HG03558 (cell line): ENCODE measurements around the gene PIP4K2C.

Experiments
- ATAC-seq: cut with Tn5 transposase; IDR thresholded peaks from one replicate; pipeline ENCODE4 v1.9.1; 2021; ENCODE audit warnings: moderate number of reproducible peaks; ENCODE audit not compliant: unreplicated experiment; ENCODE audit errors: extremely low read depth

The PIP4K2C gene

DNA sequence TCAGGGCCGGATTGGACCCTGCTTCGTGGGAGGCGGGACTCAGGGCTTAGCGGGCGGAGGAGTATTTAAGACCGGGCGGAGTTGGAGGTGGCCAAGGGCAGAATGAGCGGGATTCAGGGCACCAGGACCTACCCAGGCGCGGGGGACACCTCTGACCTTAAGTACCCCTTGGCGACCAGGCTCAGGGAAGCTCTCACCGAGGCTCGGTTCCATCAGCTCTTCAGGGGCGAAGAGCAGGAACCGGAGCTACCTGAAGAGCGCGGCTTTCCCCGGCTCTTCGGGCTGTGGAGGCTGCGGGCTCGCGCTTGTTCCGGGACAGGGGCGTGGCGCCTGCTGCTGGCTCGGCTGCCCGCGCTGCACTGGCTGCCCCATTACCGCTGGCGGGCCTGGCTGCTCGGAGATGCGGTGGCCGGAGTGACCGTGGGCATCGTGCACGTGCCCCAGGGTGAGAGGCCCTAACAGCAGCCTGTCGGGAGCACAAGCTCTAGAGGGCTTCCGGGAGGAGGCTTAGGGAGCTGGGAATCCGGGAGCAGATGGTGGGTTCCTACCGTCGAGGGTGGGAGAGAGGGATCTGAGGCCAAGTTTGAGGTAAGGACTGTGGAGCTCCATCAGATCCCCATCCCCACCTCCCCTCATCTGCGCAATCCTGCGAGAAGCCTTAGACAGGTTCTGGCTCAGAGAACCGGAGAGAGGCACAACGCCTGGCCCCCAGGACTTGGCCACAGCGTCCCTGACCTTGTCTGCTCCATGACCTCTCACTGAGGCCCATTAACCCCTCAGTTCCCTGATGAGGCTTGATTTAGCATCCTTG is 28.6 kb downstream of the PIP4K2C start:
- no peak for ATAC-seq

DNA sequence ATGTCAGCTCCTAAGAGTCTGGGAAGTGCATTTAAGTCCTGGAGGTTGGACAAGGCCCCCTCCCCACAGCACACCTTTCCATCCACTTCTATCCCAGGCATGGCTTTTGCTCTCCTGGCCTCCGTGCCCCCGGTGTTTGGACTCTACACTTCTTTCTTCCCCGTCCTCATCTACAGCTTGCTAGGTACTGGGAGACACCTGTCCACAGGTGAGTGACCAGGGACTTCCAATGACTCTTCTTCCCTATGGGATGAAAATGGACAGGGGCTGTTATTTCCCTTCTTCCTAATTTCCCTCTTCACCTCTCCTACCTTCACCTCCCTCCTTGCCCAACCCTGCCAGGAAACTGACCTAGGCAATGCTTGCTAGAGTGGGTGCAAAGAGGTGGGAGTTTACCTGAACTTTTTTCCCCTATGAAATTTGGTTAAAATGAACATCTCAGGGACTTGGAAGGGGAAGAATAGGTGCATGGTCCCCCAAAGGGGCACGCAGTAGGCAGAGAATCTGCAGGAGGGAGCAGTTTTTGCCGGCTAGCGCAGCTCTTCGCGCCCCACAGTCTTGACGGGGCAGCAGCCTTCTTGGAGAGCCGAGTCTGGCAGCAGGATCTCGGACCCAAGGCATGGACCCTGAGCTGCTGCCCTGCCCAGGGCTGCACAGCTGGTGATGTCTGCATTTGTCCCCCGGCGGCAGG is 29.4 kb downstream of the PIP4K2C start:
- ATAC-seq, result no peak

DNA sequence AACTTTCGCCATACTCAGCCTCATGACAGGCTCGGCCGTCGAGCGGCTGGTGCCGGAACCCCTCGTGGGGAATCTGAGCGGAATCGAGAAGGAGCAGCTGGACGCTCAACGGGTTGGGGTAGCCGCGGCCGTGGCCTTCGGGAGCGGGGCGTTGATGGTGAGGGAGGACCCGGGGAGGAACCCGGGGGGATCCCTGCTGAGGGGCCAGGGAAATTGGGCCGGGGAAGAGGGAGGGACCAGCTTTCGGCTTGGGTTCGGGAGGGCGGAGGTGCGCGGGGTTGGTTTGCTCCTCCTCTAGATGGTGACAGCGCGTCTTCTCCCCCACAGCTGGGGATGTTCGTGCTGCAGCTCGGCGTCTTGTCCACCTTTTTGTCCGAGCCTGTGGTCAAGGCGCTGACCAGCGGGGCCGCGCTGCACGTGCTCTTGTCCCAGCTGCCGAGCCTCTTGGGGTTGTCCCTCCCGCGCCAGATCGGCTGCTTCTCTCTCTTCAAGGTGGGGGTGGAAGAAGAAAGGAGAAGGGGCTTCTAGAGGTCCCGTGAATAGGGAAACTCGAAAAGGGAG is 30.0 kb downstream of the PIP4K2C start:
- no peak for ATAC-seq

DNA sequence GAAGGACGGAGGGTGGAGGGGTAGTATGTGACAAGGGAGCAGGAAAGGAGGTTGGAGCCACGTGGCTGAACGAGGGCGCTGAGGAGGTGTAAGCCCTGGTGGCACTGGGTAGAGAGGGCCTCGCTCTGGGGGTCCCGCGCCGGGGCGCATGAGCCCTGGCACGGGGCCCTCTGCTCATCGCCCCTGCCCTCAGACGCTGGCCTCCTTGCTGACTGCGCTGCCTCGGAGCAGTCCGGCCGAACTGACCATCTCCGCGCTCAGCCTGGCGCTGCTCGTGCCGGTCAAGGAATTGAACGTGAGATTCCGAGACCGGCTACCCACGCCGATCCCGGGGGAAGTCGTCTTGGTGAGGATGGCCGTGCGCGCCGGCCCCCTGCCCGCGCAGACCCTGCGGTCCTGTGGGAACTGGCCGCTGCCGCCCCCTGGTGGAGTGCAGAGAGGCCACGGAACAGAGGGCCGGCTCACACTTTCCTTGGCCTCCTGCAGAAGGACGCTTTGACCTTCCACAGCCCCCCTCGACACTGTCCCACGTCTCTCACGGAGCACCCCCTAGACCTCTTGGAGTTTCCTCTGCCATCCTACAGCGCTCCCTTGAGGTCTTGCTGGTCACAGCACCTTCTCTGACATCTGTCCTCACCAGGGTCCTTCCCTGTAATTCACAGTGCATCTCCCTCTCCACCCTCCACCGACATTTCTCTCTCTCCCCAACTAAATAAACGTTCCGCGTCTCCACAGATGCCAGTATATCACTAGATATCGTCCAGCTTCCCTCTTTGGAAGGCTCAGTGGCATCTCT is 30.7 kb downstream of the PIP4K2C start:
- no peak for ATAC-seq

DNA sequence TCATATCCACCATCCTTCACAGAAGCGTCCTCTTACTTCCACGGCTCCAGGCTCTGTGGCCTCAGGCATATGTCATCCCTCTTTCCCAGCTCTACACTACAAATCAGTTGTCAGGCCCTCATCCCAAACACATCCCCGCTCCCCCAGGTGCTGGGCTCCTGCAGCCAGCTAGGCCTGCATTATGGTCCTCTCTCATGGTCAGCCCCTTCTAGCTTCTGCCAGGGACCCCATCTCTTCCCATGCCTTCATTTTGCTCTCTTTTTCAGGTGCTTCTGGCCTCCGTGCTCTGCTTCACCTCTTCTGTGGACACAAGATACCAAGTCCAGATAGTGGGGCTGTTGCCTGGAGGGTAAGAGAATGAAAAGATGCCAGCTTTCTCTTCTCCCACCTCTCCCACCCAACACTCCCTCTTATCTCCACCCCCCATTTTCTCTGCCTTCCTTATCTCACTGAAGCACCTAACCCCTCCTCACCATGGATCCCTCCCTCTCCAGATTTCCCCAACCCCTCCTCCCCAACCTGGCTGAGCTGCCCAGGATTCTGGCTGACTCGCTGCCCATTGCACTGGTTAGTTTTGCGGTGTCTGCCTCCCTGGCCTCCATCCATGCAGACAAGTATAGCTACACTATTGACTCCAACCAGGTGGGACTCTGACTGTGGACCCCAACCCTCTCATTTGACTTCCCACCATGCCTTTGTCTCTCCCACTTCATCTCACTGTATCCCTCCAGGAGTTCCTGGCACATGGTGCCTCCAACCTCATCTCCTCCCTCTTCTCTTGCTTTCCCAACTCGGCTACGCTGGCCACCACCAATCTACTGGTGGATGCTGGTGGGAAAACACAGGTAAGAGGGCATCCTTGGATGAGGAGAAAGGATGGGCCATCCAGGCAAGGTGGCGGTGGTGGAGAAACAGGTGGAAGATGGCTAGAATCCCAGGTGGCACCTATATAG is 31.6 kb downstream of the PIP4K2C start:
- no peak for ATAC-seq

DNA sequence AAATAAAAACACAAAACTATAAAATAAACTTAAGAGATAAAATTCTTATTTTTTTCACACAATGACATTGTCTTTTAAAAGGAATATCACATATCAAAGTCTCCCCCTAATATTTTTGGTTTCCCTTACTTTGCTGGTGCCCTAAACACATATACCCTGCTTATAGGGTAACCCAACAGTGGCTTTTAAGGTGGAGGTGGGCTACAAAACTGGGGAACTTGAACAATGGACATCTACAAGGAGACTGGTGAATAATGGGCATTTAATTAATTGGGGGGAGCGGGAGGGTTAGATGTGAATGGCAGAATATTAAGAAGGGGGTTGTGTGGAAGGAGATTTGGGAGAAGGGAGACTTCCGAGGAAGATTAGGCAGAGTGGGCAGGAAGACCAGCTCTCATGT is 32.4 kb downstream of the PIP4K2C start:
- no peak for ATAC-seq

DNA sequence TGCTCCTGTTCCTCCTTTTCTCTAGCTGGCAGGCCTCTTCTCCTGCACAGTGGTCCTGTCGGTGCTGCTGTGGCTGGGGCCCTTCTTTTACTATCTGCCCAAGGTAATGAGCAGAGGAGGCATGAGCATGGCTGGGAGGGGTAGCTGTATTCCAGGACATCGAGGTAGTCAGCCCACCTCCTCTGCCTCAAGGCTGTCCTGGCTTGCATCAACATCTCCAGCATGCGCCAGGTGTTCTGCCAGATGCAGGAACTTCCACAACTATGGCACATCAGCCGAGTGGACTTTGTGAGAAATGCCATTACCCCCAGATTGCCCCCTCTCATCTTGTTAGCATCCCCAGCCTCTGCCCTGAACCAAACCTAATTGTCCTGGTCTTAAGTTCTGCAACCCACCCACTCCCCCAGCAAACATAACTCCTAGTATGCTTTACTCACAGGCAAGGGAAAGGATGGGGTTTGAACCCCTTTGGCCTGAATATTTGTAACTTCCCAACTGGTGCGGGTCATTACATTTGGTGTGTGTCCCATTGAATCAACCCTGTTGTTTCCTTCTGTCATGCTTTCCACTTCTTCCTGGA is 32.9 kb downstream of the PIP4K2C start:
- ATAC-seq, result no peak

DNA sequence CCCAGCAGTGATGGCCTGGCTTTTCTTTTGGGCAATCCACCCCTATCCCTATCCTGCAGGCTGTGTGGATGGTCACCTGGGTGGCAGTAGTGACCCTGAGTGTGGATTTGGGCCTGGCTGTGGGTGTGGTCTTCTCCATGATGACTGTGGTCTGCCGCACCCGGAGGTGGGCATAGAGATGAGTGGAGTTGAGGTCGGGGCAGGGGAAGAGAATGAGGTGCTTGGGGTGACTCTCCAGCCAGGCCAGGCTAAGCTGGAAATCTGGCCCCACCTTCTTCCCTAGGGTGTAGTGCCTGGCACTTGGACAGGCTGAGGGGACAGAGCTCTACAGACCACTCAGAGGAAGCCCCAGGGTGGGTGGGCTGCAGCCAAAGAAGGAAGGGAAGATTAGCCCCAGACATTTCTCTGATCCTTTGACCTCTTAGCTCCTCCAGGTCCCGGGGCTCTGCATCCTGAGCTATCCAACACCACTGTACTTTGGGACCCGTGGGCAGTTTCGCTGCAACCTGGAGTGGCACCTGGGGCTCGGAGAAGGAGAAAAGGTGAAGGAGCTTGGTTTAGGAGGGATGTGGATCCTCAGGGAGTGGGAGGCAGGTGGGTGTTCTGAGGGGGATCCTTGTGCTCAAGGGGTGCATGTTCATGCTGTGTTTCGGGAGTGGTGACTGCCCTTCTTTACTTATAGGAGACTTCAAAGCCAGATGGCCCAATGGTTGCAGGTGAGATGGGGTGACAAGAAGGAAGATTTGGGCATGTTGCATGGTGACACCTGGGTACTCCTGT is 33.6 kb downstream of the PIP4K2C start:
- no peak for ATAC-seq

DNA sequence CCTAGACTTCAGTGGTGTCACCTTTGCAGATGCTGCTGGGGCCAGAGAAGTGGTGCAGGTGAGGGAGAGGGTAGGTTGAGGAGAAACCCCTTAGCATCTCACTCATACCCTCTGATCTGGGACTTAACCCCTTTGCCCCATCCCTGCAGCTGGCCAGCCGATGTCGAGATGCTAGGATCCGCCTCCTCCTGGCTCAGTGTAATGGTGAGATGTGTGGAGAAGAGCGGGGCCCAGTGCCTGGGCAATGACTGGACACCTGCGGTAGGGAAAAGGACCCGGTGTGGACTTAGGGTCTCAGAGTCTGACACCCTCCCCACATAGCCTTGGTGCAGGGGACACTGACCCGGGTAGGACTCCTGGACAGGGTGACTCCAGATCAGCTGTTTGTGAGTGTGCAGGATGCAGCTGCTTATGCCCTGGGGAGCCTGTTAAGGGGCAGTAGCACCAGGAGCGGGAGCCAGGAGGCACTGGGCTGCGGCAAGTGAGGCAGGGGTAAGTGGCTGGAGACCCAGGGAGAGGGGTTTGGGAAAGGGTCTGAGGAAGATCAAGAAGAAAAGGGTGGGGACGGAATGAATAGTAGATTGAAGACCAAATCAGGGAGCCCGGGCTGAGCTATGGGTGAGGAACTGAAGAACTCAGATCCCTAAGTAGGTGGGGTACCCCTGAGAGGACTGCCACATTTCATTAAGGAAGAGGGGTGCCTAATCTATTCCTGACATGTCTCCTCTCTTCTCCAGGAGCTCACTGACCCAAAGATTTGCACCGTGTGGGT is 34.5 kb downstream of the PIP4K2C start:
- no peak for ATAC-seq

DNA sequence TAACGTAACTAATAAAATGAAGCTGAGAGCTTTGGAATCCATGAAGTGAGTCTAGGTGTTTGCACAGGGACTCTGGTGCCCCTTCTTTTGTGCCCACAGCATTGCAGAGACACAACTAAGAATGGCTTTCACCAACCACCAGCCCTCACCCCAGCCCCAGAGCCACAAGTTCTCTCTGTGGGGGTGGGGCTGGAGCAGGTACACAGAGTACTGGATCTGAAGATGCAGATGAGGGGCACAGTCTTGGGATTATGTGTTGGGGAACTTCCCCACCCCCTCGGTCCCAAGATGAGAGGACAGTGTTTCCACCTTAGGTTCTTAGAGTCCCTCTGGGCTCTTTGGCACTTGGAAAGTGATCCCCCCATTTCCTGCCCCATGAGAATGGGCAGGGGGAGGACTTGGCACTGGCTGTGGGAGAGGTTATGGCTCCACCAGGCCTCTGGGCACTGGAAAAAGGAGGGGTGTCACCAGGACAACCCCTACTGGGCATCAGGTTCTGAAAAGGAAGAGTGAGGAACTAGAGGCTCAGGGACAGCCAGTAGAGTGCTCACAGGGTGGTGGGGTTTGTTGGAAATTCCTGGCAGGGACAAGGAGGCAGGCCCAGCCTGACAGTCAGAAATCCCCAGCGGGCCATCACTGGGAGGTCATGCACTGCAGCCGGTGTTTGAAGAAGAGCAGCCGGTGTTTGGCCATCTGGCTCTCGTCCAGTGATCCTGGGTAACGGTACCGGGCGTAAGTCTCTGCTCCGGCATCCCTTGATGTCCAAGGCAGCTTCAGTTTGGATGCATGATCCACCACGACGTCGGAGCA is 35.3 kb downstream of the PIP4K2C start:
- ATAC-seq, result no peak

DNA sequence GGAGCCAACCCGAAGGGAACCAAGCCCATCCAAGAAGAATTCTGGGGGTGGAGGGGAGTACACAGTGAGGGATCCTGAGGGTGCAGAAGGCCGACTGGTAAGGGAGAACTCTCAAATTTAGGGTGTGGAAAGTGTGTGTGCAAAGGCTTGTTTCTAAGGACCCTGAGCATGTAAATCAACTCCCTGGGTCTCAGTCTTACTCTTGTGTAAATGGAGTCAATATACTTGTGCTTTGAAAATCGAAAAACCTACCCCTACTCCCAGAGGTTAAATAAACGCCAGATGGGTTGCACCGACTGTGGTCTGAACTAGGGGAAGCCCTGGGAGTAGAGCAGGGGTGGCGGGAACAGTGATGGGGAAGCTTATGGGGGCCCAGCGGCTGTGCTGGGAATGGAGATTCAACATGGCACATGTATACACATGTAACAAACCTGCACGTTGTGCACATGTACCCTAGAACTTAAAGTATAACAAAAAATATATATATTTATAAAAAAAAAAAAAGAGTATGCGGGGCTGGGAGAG is 36.0 kb downstream of the PIP4K2C start:
- no peak for ATAC-seq

DNA sequence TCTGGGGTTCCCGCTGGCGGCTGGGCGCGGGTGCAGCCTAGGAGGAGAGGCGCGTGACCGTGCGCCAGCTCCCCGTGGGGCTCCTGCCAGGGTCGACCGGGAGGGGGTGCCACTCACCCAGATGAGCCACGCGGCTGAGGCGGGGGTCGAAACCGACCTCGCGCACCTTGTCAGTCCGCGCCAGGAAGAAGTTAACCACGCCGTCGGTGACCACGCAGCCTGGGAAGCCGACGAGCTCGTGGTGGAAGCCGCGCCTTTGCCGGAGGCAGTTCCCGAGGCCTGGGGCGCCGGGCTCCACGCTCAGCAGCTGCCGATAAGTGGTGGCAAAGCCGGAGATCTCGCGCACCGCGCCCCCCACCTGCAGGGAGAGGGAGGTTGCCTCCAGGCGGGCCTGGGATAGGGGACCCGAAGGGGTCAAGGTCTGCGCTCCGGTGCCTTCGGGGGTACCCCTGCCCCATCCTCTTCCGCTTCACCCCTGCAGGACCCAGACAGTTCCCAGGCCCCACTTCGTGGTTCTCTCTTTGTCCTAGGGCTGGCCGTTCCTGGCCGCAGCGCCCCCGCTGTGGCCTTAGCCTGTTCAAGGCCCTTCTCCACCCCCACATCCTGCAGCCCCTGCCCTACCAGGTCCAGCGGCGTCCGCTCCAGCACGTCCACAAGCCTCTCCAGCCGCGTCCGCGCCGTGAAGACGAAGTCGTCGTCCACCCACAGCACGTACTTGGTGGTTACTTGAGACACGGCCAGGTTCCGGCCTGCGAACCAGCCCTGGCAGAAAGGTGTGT is 36.7 kb downstream of the PIP4K2C start:
- no peak for ATAC-seq

DNA sequence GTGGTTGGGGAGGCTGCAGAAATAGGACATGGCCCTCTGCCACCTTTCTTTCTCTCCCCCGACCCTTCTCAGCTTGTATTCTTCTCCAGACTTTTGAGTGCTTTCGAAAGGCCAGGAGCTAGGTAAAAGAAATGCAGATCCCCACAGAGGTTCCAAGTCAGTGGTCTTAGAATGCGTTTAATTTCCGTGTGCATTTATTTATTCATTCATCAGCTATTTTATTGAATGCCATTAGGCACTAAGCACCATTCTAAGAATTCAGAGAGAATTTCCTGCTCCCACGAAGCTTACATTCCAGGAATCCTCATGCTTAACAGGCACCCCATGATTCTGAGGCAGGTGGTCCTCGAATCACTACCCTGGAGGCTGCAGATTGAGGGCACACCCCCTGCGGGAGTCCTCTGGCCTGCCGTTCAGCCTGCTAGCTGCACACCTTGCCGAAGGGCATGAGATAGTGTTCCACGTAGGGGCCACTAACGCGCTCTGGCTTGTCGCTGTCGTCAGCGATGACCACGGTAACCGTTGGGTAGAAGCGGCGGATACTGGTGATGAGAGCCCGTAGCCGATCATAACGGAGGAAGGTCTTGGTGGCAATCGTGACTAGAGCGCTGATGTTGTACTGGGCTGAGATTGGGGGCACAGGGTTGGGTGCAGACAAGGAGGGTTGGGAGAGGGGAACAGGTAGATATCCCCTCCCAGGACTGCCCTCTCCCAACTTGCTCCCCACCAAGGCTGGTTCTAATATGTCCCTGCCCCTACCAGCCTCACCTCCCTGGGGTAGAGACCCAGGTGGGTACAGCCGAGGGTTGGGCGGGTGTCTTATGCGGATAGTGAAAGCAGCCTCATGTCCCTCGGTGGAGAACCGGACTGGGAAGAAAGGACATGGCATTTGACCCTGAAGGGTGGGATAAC is 37.5 kb downstream of the PIP4K2C start:
- ATAC-seq, result no peak

DNA sequence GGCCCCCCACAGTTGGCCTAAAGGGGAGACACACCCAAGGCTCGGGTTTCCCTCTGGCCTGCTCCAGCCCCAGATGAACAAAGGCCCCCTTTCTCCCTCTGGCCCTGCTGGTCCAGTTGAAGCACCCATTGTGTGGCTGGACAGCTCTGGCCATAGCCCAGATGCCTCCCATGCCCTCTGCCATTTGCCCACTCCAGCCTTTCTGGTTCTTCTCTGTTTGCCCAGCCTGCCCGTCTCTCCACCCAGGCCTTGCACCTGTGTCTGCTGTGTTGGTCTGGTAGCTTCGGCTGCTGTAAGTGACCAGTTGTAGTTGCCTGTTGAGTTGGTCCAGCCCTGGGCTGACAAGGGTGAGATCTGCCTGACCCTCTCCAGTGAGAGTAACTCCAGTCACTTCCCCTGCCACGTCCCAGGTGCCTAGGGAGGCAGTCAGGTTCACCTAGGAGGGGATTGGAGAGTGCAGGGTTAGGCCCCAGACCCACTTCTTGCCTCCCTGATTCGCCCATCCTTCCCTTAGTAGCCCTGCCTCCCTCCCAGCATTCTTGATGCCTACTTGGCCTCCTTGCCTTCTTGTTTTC is 39.0 kb downstream of the PIP4K2C start:
- ATAC-seq, result no peak
